ENCODE results near the gene LY6G6D.

- TF ChIP-seq, protein P1, sequence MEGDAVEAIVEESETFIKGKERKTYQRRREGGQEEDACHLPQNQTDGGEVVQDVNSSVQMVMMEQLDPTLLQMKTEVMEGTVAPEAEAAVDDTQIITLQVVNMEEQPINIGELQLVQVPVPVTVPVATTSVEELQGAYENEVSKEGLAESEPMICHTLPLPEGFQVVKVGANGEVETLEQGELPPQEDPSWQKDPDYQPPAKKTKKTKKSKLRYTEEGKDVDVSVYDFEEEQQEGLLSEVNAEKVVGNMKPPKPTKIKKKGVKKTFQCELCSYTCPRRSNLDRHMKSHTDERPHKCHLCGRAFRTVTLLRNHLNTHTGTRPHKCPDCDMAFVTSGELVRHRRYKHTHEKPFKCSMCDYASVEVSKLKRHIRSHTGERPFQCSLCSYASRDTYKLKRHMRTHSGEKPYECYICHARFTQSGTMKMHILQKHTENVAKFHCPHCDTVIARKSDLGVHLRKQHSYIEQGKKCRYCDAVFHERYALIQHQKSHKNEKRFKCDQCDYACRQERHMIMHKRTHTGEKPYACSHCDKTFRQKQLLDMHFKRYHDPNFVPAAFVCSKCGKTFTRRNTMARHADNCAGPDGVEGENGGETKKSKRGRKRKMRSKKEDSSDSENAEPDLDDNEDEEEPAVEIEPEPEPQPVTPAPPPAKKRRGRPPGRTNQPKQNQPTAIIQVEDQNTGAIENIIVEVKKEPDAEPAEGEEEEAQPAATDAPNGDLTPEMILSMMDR (conservative IDR thresholded peaks at IDR 0.05) = no peak
- TF ChIP-seq ZFX (IDR thresholded peaks at IDR 0.05) = no peak
These were observed 21.0 kb downstream of the LY6G6D start, which contains the start of gene CLIC1 for GRCh38 chr6:31736021-31736767.
